HG03097 (cell line): ENCODE measurements around the gene MGLL.

Source experiments
- ATAC-seq: cut with Tn5 transposase; IDR thresholded peaks from one replicate; pipeline ENCODE4 v1.9.1; 2021; ENCODE audit not compliant: unreplicated experiment, low FRiP score

Gene MGLL

DNA sequence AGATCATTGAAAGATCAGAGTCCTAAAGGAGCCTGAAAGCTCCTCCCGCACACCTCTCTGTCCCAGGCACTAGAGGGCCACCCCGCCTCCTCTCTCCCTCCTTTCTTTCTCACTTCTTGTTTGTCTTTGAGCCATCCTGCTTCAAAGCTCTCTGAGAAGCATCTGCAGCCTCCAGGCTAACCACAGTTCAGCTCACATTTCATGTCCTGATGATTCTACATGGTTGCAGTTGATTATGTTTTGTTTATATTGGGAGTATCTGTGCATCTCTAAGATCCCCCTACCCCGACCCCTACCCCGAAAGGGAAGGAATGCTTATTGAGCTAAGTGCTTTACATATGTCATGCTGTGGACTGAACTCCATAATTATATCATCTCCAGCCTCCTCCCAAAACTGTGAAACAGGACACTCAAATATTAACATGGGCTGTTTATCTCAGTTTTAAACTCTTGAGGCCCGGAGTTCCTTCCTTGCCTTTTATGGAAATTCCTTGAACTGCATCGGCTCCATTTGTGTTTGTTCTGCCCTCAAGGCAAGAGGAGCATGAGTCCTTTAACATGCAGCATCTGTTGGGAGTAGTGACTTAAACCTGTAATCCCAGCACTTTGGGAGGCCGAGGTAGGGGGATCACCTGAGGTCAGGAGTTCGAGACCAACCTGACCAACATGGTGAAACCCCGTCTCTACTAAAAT is 30.9 kb downstream of the MGLL start:
- ATAC-seq: no peak

DNA sequence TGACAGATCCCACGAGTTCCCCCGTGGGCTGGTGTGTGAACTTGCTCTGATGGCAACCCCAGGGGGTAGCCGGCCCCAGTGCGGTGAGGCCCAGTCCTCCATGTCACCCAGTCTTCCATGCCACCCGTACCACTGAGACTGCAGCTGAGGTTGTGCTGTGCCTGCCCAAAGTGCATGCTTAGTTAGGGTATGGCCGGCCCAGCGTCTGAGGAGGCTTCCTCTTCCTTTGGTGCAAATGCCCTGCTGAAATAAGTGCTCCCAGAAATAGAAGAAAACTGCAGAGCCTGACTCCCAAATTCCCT is 31.5 kb downstream of the MGLL start:
- no peak for ATAC-seq

DNA sequence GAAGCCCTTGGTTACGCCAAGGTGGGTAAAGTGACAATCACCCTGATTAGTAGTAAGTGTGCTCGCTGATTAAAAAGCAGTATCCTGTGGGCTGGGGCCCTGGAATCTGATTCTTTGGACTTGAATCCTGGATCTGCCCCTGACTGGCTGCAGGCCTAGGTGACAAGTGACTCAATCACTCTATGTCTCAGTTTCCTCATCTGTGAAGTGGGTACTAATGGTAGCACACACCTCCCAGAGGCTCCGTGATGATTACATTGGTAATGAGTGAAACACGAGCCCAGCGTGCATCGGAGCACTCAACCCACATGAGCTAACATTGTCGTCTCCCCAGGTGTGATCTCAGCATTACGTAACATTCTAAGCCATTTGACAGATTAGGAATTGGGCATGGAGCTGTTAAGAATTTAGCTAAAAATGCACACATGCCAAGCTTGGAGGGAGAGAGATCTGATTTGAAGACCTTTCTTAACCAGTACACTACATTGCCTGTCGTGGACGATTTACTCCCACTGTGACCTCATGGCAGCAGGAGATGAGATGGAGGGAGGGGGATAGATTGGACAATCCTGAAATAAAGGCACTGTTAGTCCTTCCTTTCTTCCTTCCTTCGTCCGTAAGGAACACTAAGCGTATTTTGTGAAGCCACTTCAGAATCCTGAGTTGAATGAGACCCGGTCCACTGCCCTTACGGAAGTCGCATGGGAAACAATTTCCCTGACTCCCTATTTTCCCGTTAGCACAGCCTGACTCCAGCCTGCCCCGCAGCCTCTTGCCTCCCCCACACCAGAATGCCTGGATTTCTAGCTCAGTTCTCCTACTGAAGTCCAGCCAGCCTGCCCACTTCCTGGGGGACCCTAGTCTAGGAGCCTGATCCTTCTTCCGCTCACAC is 32.1 kb downstream of the MGLL start:
- no peak for ATAC-seq

- no peak for ATAC-seq
These were observed 33.3 kb downstream of the MGLL start for GRCh38 chr3:127789051-127789450.

GRCh38 chr3:127788451-127788909 is 33.8 kb downstream of the MGLL start:
- no peak for ATAC-seq

DNA sequence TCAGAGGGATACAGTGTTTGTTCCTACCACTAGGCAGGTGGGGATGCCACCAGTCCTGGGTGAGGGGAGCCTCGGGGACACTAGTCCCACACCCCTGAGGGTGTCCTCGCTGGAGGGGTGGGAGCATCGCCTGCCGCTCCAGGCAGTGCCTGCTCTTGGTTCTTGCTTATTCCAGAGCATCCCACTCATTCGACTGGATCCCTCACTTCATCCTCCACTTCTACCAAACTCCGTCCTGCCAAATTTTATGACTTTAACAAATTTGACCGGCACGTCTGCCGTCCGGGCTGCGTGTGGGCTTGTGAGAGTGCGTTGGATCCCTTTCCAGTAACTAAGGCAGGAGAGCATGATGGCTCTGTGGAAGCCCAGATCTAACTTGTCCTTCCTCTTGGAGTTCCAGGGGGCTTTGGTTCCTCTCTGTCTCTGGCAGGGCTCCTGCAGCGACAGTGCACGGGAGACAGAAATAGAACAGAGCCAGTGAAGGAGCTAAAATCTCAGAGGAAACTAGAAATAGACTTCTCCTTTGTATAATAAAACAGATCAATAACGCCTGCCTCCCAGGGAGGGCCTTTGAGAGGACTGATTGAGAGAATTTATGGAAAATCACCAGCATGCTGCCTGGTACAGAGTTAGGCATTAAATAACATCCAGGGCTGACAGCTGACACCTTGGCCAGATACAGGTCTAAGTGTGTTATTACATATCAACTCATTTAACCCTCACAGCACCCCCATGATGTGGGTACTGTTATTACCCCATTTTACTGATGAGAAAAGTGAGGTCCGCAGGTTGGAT is 34.5 kb downstream of the MGLL start:
- no peak for ATAC-seq

- no peak for ATAC-seq
These were observed 35.2 kb downstream of the MGLL start for GRCh38 chr3:127787071-127787490.

GRCh38 chr3:127786353-127787070 is 35.8 kb downstream of the MGLL start:
- ATAC-seq: no peak

DNA sequence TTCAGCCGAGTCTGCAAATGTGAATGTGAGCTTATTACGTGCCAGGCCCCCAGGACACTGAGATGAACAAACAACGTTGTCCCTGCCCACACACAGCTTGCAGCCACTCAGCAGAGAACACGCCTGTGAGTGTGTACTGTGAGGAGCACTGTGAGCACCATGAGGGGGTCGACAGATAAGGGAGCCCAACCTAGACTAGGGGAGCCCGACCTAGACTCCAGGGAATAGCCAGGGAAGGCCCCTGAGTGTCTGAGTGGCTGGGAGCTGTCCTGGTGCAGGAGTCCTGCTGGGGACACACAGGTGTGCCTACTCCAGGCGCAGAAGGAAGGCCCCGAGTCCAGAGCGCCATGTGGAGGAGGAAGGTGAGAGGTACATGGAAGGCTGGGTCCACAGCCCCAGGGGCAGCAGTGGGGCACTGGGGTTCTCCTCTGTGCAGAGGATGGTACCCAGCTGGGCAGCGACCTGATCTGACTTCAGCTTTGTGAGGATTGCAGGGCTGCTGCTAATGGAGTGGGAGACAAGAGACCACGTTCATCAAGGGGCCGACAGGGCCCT is 36.5 kb downstream of the MGLL start:
- ATAC-seq: no peak

- ATAC-seq: no peak
These were observed 37.2 kb downstream of the MGLL start for GRCh38 chr3:127784865-127785710.

DNA sequence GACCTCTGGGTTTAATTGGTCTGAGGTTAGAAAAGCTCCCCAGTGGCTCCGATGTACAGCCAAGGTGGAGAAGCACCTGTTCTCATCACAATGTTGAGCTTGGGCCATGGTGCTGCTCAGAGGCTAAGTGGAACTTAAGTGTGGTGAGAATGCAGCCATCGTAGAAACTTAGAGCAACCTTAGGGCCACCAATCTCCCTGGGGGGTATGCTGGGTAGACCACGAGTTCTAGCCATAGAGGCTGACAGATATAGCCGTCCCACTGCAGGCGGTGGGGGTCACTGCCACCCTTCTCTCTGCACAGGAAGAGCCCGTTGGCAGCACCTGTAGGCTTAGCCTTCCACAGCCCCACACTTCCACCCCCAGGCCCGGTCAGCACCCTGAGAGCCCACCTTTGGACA is 38.0 kb downstream of the MGLL start:
- no peak for ATAC-seq

DNA sequence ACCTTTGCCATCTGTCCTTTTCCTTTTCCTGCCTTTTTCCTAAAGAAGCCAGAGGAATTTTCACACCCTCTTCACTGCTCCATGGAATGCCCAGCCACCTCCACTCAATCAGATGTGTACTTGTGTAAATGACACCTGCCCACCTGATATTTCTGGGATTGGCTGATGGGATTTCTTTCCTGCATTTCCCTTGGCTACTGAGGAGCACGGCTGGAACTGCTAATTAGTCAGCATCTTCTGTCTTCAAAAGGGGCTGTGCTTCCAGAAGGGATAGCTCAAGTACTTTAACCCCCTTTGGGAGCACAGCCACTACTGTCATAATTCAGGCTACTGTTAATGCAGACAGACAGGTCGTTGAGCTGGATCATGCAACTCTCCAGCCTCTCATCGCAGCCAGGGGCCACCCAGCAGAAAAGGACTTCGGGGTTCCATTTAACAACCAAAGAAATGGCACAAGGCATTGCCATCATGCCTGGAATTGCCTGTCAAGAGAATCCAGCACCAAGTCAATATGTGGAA is 38.6 kb downstream of the MGLL start:
- no peak for ATAC-seq

GRCh38 chr3:127783166-127783565 is 39.1 kb downstream of the MGLL start:
- no peak for ATAC-seq

- ATAC-seq: no peak
These were observed 40.8 kb downstream of the MGLL start for GRCh38 chr3:127781411-127782001.

- ATAC-seq: no peak
These were observed 41.5 kb downstream of the MGLL start for GRCh38 chr3:127780536-127781400.

GRCh38 chr3:127779747-127780146 is 42.6 kb downstream of the MGLL start:
- ATAC-seq: no peak

DNA sequence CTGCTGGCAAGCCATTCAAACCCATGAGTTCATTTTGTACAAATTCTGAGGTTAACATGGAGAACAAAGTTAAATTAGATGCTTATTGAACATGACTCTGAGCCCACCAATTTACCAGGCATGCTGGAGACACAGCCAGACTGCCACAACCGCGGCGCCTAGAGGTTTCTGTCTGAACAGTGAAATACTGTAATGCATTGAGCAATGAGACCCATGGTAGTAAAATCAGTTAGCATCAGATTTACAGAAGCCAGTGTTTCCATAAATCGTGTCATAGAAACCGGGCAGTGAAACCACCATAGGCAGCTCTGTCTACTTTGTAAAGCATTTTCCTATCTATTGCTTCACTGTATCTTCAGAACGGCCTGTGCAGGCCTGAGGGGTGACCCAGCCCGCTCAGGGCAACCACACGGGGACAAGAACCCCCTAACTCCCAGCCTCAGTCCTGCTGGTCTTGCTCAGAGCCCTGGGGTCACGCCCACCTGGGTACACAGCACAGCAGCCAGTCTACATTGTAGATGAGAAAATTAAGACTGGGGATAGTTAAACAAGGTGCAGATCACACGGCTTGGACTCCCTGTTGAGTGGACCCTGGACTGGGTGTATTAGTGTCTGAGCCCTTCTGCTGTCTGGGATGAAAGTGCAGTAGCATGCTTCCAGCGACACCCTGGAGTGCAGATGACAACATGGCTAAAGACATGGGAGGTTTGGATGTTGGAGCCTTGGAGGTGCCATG is 44.2 kb downstream of the MGLL start:
- ATAC-seq: no peak
